CD4-positive, alpha-beta T cell (primary cell): Measurements from ENCODE around the gene PRKN. TPM values are rescaled to one million over a fixed set of nuclear protein-coding genes. Genes with fewer than 3 reads are reported as not detected.

Experiments used
- ATAC-seq: fragments of 200-7000 bp; cut with Tn5 transposase; one replicate; pipeline ENCODE4 v1.10.0; 2022; ENCODE audit warnings: mild to moderate bottlenecking; ENCODE audit not compliant: poor library complexity
- CTCF ChIA-PET: fragments of 350-600 bp; sonication (Branson Sonifier 250); formaldehyde crosslinking; loops from one replicate; lab custom pipeline; 2021; ENCODE audit warnings: antibody characterized with exemption, inconsistent platforms; lab: Charles Lee
- POLR2A ChIA-PET: fragments of 350-600 bp; sonication (Branson Sonifier 250); formaldehyde crosslinking; loops from one replicate; lab custom pipeline; 2021; ENCODE audit warnings: antibody characterized with exemption, inconsistent platforms; lab: Charles Lee
- DNase-seq, 14 experiments: peaks; one replicate each; pipeline ENCODE4 v3.0.0-alpha.2; 2013 to 2020; ENCODE audit warnings: mixed read lengths in 2 of 14
- H3K27ac ChIP-seq, 2 donors: one replicate each; pipeline versions ENCODE4 v1.5.1 to v1.7.0; 2013; ENCODE audit warnings: low read length in 2 of 2, low read depth in 1 of 2, mild to moderate bottlenecking in 1 of 2
- H3K27me3 ChIP-seq, 2 experiments: 1 replicate in 1 of 2; 2 replicates in 1 of 2; pipeline versions ENCODE4 v1.6.1 to v1.7.0; 2013; ENCODE audit warnings: low read length in 2 of 2, control low read depth in 1 of 2, mild to moderate bottlenecking in 1 of 2, moderate library complexity in 1 of 2; ENCODE audit not compliant: insufficient read depth in 2 of 2, control insufficient read depth in 1 of 2
- H3K36me3 ChIP-seq: one replicate; pipeline ENCODE4 v1.6.1; 2013; ENCODE audit warnings: low read length, control low read depth; ENCODE audit not compliant: insufficient read depth
- H3K4me1 ChIP-seq: one replicate; pipeline ENCODE4 v1.6.1; 2013; ENCODE audit warnings: low read length, control low read depth; ENCODE audit not compliant: insufficient read depth
- H3K4me3 ChIP-seq: one replicate; pipeline ENCODE4 v1.5.1; 2013; ENCODE audit warnings: mild to moderate bottlenecking, low read length, moderate library complexity
- H3K9me3 ChIP-seq, 2 experiments: 1 replicate in 1 of 2; 2 replicates in 1 of 2; pipeline versions ENCODE4 v1.6.1 to v1.7.0; 2013; ENCODE audit warnings: low read length in 2 of 2, mild to moderate bottlenecking in 2 of 2, control low read depth in 1 of 2, moderate library complexity in 1 of 2; ENCODE audit not compliant: control insufficient read depth in 1 of 2, insufficient read depth in 1 of 2
- H3K27ac Mint-ChIP-seq: one replicate; pipeline ENCODE4 v1.8.0; 2020; ENCODE audit warnings: mixed read lengths
- H3K27me3 Mint-ChIP-seq: one replicate; pipeline ENCODE4 v1.8.0; 2021; ENCODE audit warnings: mixed read lengths
- H3K36me3 Mint-ChIP-seq: one replicate; pipeline ENCODE4 v1.8.0; 2021; ENCODE audit warnings: low read depth, mixed read lengths
- H3K4me1 Mint-ChIP-seq: one replicate; pipeline ENCODE4 v1.8.0; 2021; ENCODE audit warnings: low read depth, mixed read lengths
- H3K4me3 Mint-ChIP-seq: one replicate; pipeline ENCODE4 v1.8.0; 2020; ENCODE audit warnings: mild to moderate bottlenecking, mixed read lengths
- H3K9me3 Mint-ChIP-seq: one replicate; pipeline ENCODE4 v1.8.0; 2020; ENCODE audit warnings: mixed read lengths
- intact Hi-C, 2 experiments: fragments of 100-400 bp; cut with DNase I in 1 of 2; cut with micrococcal nuclease in 1 of 2; formaldehyde crosslinking; loops; one replicate each; pipeline versions ENCODE4 v1.15.1 to v1.9.0; 2023 to 2025; cut with DNase I, micrococcal nuclease
- total RNA-seq, 174 experiments: library from RNA in 2 of 174; stranded (reverse) in 2 of 174; gene quantifications; one replicate each; pipeline ENCODE4 v1.2.3 and lab custom pipeline; 2021 to 2026
- TF ChIP-seq, protein P1 (sequence below): fragments of 200-600 bp; IDR thresholded peaks from one replicate; pipeline ENCODE4 v1.8.0; 2022; ENCODE audit warnings: antibody characterized with exemption, mild to moderate bottlenecking

PRKN gene
- total RNA-seq, 2 experiments from 2014 or later, result 5.2 to 5.4 TPM

GRCh38 chr6:162019349-162019748, 708.2 kb downstream of the PRKN start:
- TF ChIP-seq, protein P1, sequence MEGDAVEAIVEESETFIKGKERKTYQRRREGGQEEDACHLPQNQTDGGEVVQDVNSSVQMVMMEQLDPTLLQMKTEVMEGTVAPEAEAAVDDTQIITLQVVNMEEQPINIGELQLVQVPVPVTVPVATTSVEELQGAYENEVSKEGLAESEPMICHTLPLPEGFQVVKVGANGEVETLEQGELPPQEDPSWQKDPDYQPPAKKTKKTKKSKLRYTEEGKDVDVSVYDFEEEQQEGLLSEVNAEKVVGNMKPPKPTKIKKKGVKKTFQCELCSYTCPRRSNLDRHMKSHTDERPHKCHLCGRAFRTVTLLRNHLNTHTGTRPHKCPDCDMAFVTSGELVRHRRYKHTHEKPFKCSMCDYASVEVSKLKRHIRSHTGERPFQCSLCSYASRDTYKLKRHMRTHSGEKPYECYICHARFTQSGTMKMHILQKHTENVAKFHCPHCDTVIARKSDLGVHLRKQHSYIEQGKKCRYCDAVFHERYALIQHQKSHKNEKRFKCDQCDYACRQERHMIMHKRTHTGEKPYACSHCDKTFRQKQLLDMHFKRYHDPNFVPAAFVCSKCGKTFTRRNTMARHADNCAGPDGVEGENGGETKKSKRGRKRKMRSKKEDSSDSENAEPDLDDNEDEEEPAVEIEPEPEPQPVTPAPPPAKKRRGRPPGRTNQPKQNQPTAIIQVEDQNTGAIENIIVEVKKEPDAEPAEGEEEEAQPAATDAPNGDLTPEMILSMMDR, result no peak
- Mint-ChIP-seq H3K27ac (no peak overlapping the region), H3K27me3 (no peaks in the 10 kb centered on the region), H3K4me3 (no peak overlapping the region), H3K4me1 (no peaks in the 10 kb centered on the region), H3K36me3 (peaks cover 8% of the 10 kb centered on the region), H3K9me3 (peaks cover 28% of the 10 kb centered on the region)
- peaks cover 3 to 9% of the 10 kb centered on the region in 2 experiments for H3K9me3 ChIP-seq
- H3K27ac ChIP-seq, result no peak overlapping the region
- ATAC-seq, result no peak
- ChIA-PET POLR2A (no interaction called here), CTCF (no interaction called here)
- H3K4me1 ChIP-seq, result no peaks in the 10 kb centered on the region
- intact Hi-C loops, result no loop called here
- no peak overlapping the region for H3K4me3 ChIP-seq
- no peaks in the 10 kb centered on the region for H3K27me3 ChIP-seq
- no peaks in the 10 kb centered on the region for H3K36me3 ChIP-seq
- DNase-seq, result no peak

DNA sequence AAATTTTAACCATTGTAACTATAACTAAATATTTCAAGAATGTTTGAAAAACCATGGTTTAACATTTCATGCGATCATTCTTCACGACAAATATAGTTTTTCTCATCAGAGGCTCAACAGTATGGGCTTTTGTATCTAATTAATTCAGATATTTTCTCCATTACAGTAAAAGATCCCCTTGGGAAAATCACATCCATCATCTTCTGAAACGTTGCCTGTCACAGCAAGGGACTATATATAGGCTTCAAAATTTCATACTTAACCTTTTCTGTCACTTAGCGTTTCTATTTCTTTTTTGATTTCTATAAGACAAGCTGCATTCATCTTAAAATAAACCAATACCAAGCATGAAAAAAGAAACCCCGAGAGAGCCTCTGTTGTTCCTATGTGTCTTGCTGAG, 710.0 kb downstream of the PRKN start:
- H3K4me3 Mint-ChIP-seq, result no peak overlapping the region
- ChIA-PET CTCF (interaction anchor here (1.2 kb wide), 1 partner anchor 9 kb away, joined by 4 read pairs; no protein-coding TSS in a partner anchor), POLR2A (no interaction called here)
- Histone ChIP-seq H3K4me1 (no peaks in the 10 kb centered on the region), H3K36me3 (no peaks in the 10 kb centered on the region), H3K4me3 (no peak overlapping the region), H3K27me3 (no peaks in the 10 kb centered on the region), H3K9me3 (peaks cover 6 to 11% of the 10 kb centered on the region in 2 experiments), H3K27ac (no peak overlapping the region)
- H3K4me1 Mint-ChIP-seq, result no peaks in the 10 kb centered on the region
- peaks cover 32% of the 10 kb centered on the region for H3K9me3 Mint-ChIP-seq
- peaks cover 3% of the 10 kb centered on the region for H3K36me3 Mint-ChIP-seq
- TF ChIP-seq, protein P1, result no peak
- no peak for ATAC-seq
- H3K27ac Mint-ChIP-seq, result no peak overlapping the region
- H3K27me3 Mint-ChIP-seq, result no peaks in the 10 kb centered on the region
- no peak for DNase-seq
- intact Hi-C loops, result no loop called here

- Histone ChIP-seq H3K9me3 (peaks cover 6 to 11% of the 10 kb centered on the region in 2 experiments), H3K27me3 (no peaks in the 10 kb centered on the region), H3K36me3 (no peaks in the 10 kb centered on the region), H3K4me3 (no peak overlapping the region), H3K27ac (no peak overlapping the region), H3K4me1 (no peaks in the 10 kb centered on the region)
- POLR2A ChIA-PET, result no interaction called here
- CTCF ChIA-PET, result no interaction called here
- intact Hi-C loops, result no loop called here
- Mint-ChIP-seq H3K27ac (no peak overlapping the region), H3K4me1 (no peaks in the 10 kb centered on the region), H3K27me3 (no peaks in the 10 kb centered on the region), H3K9me3 (peaks cover 27% of the 10 kb centered on the region), H3K4me3 (no peak overlapping the region), H3K36me3 (no peaks in the 10 kb centered on the region)
- no peak for ATAC-seq
- no peak for DNase-seq
- TF ChIP-seq, protein P1, result no peak
Measured at GRCh38 chr6:162014069-162014811, 713.3 kb downstream of the PRKN start.
